Neural progenitor cell (in vitro differentiated cells): ENCODE data around the gene KREMEN2.

Source experiments
- EZH2 ChIP-seq: fragments of 200-600 bp; sonication (generic); IDR thresholded peaks from 2 replicates; pipeline ENCODE4 v1.6.1; 2017; ENCODE audit warnings: antibody characterized with exemption, mild to moderate bottlenecking, moderate library complexity
- TF ChIP-seq, protein P1 (sequence below): fragments of 200-600 bp; sonication (generic); IDR thresholded peaks from 2 replicates; pipeline ENCODE4 v1.5.1; 2017; ENCODE audit warnings: antibody characterized with exemption, mild to moderate bottlenecking

GRCh38 chr16:3004319-3004718 is 40.2 kb downstream of the KREMEN2 start:
- TF ChIP-seq, protein P1, sequence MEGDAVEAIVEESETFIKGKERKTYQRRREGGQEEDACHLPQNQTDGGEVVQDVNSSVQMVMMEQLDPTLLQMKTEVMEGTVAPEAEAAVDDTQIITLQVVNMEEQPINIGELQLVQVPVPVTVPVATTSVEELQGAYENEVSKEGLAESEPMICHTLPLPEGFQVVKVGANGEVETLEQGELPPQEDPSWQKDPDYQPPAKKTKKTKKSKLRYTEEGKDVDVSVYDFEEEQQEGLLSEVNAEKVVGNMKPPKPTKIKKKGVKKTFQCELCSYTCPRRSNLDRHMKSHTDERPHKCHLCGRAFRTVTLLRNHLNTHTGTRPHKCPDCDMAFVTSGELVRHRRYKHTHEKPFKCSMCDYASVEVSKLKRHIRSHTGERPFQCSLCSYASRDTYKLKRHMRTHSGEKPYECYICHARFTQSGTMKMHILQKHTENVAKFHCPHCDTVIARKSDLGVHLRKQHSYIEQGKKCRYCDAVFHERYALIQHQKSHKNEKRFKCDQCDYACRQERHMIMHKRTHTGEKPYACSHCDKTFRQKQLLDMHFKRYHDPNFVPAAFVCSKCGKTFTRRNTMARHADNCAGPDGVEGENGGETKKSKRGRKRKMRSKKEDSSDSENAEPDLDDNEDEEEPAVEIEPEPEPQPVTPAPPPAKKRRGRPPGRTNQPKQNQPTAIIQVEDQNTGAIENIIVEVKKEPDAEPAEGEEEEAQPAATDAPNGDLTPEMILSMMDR: no peak
- no peak for TF ChIP-seq EZH2
